OCI-M2 (cell line): ENCODE data around the gene ATF6.

Experiments
- DNase-seq: peaks from one replicate; lab custom pipeline; 2025; ENCODE audit not compliant: unreplicated experiment; lab: John Stamatoyannopoulos, UW

ATF6 gene

DNA sequence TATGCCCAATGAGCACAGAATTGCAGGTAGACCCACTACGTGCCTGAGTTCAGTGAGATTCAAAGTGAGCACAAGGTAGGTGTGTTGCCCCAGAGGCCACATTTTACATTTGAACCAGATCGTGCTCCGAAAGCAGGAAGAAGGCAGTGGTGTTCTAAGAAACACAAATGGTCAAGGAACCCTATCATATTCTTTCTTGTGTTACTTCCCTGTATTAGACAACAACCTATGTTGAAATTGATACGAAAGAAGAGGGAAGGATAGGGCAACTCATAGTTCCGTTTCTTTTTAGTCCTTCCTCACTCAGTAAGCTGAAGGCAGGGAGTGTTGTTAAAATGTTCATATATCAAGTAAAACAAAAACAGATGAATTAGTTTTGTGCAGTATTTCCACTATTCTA, 223.7 kb downstream of the ATF6 start:
- DNase-seq = no peak

- no peak for DNase-seq
These were observed 227.5 kb downstream of the ATF6 start for GRCh38 chr1:161993576-161993975.

DNA sequence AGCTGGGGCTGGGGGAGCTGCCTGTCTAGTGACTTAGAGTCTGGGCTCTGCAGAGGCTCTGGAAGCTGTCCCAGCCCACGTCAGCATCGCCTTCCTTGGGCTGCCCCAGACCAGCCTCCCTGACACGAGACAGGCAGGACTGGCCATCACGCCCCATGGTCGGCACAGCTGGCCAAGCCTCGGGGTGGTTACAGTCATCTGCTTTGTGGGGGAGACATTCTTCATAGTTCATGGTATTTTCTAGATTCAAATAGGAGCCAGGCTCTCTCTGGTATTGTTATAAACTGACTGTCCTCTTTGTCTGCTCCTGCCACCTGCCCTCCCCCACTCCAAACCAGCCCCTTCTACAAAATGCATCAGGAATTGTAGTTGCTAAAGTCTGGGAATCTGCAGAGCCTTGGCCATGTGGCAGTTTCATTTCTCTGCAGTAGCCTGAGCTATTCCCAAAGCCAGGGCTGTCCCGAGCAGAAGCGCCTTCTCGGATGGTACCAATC, 228.1 kb downstream of the ATF6 start:
- no peak for DNase-seq

GRCh38 chr1:161997152-161997551, 231.0 kb downstream of the ATF6 start:
- no peak for DNase-seq

DNA sequence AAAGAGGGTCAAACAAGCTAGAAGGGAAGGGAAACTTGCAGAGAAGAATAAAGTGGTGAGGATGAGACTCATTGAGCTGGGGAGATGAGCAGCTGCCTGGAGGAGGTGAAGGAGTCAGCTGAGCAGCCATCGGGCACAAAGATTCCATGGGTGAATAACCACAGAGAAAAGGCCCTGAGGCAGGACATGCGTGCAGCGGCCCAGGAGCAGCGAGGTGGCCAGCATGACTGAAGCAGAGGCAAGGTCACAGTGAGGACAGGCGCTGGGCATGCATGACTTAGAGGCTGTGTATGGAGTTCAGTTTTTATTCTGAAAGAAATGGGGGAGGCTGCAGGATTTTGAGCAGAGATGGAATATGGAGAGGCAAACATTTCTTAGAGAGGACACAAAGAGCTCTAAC, 232.7 kb downstream of the ATF6 start:
- DNase-seq = no peak

DNA sequence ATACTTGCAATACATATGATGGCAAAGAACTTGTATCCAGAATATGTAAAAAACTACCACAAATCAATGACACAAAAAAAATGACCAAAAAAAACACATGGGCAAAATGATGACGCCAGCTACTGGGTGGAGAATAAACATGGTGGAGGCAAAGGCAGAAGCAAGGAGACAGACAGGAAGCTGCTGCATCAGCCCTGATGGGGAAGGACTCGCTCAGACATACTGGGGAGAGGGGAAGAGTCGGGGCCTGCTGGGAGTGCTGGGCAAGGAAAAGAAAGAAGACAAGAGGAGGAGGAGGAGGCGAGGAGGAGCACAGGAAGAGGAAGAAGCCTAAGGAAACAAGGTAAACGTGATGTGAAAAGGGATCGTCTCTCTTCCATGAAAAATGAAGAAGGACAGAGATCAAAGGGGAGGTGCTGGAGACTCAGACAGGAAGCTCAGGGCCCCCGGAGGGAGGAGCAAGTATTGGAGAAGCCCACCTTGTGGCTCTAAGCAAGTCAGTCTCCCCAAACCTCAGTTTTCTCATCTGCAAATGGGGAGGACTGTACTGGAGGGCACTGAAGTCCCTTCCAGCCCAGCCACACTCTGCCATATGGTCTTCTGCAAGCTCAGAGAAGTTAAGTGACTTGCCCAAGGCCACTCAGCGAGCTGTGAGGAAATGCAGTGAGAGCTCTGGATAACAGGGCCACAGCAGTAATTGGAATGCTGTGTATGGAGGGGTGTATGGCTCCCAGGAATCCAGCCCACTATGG, 233.4 kb downstream of the ATF6 start:
- no peak for DNase-seq

- no peak for DNase-seq
These were observed 233.9 kb downstream of the ATF6 start for GRCh38 chr1:162000053-162000420.

DNA sequence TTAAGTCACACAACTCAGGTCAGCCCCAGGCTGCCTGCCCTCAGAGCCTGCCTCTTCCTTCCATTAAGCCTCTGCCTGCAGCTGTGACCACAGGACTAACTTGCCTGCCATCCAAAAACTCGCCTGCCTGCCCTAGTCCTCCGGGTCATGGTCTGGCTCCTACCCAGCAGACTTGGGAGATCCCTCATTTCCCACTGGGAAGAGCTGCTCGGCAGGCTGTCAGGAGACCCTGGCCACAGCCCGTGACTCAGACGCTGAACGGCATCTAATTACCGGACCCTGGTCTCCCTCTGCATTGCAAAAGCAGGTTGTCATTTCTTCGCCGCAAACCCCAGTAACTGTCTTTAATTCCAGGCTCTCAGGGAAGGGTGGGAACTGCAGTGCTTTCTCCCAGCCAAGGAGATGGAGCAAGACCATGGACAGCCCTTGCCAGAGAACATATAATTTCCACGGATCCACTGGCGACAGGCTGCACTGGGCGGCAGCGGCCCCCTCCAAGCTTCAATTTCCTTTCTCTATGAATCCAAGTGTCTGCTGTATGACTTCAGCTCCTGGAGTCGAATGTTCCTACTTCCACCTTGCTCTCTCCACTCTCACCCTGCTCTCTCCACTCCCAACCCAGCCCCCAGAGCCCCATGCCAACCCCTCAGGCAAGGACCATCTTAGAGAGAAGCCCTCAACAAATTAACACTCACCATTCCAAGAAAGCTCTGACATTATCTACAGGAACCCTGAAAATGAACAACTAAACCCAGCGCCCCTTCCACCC, 237.1 kb downstream of the ATF6 start:
- DNase-seq = no peak

DNA sequence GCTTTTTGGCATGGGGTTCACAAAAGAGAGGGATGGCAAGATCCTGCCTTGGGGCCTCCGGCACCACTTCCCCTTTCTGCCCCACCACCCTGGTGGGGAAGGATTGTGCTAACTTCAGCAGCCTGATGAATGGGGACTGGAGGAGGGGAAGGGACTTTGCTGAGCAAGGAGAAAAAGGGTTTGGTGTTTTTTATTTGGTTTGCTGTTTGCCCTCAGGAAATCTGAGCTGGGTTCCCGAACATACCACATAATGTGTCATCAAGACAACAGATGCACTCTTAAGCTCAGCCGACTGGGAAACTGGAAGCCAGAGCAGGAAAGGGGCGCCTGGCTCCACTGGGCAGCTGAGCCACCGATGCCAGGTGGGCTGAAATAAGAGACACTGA, 237.7 kb downstream of the ATF6 start:
- no peak for DNase-seq

DNA sequence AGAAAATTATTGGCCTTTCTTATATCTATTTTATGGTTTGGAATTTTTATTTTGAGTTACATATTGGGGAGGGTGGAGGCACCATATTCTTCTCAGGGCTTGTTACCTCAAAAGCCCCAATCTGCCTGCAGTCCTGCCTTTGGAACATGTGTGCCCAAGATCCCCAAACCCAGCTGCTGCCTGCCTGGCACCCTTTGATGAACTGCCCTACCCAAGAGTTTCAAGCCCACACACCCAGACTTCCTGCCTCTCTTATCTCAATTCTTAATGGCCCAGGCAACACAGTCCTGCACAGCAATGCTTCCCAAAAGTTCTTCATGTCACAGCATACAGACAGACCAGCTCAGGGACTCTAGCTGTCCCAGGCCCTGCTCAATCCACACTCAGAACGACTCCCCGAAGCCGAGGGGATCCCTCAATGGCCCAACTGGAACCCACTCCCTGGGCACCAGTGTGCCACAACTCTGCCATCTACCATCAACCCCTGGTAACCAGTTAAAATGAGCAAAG, 238.4 kb downstream of the ATF6 start:
- DNase-seq = no peak

GRCh38 chr1:162006081-162006480, 240.0 kb downstream of the ATF6 start:
- DNase-seq = no peak

GRCh38 chr1:162007466-162007865, 241.3 kb downstream of the ATF6 start:
- no peak for DNase-seq

- DNase-seq = no peak
These were observed 242.7 kb downstream of the ATF6 start for GRCh38 chr1:162008799-162009198.

GRCh38 chr1:162009501-162010174, 243.5 kb downstream of the ATF6 start:
- DNase-seq = no peak

DNA sequence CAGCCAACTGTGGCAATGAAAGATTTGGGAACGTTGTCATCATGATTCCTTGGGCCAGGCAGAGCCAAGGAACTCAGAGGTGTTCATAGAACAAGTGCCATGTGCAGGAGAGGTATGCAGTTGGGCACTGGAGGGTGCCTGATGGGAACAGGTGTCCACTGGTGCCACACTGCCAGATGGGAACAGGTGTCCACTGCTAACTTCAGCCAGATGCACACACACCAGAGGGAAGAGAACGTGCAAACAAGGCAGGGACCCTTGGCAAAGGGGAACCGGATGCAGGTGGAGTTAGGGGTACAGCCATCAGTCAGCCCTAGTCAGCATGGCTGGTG, 244.0 kb downstream of the ATF6 start:
- no peak for DNase-seq

GRCh38 chr1:162011337-162012012, 245.4 kb downstream of the ATF6 start:
- DNase-seq = no peak

- no peak for DNase-seq
These were observed 247.2 kb downstream of the ATF6 start for GRCh38 chr1:162013289-162013688.
